HG03571 (cell line): ENCODE results near the gene PLXND1.

Source experiments
- ATAC-seq: cut with Tn5 transposase; IDR thresholded peaks from one replicate; pipeline ENCODE4 v1.9.1; 2021; ENCODE audit not compliant: unreplicated experiment

PLXND1 gene

GRCh38 chr3:129512595-129512994 lies 93.9 kb downstream of the PLXND1 start:
- ATAC-seq, result no peak

DNA sequence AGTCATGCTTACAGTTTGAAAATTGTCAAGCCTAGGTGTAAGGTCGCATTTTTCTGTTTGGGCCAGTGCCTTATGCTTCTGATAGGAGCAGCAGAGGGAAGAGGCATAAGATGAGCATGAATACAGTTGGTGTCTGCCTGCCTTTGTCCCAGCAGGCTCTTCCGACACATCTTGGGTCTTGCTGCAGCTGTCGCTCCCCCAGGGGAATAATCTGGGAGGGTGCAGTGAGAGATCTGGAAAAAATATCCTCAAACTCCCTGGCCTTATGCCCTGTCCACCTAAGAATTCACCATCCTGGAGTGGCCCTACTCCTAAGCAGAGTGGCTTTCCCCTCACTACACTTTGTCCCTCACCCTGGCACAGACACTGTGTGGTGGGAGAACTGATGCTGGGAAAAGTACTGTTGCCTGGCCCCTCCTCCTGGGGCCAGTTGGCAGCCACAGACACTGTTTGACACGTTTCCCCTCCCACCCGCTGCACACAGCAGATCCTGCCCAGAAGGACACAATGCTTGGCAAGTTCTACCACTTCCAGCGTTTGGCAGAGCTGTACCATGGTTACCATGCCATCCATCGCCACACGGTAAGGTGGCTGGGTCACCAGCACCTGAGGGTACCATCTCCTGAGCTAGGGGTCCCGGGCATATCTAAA lies 99.2 kb downstream of the PLXND1 start:
- no peak for ATAC-seq

GRCh38 chr3:129506231-129506742 lies 100.2 kb downstream of the PLXND1 start:
- ATAC-seq, result no peak

DNA sequence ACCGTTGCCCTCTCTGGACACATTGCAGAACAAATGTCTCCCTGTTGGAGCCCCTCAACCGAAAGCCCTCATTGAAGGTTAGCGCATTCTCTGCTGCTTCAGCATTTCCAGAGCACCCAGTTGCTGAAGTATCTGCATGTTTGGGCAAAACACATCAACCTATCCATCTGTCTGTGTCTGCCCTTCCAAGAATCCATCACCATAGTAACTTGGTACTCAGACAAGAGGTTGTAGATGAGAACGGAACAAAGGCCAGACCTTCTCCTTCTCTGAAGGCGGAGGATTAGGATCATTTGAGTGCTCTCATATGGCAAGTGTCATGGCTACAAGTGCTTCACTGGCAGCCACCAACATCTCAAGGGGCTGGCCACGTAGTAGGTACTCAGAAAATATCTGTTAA lies 101.1 kb downstream of the PLXND1 start:
- no peak for ATAC-seq
